OCI-LY3 (cell line): Measurements from ENCODE around the gene PIAS4.
A peak's percentile ranks its signal among the peaks of the same experiment; 100 is the strongest.

ENCODE experiments used
- H2AFZ ChIP-seq: fragments of 200-600, 300-600 bp; shearing (Covaris generic); 2 replicates; pipeline ENCODE4 v1.6.0; 2014; ENCODE audit warnings: antibody characterized with exemption, low read depth, low read length
- H3K27ac ChIP-seq: fragments of 200-600, 300-600 bp; sonication (generic); 2 replicates; pipeline ENCODE4 v1.5.1; 2014; ENCODE audit warnings: mild to moderate bottlenecking, low read length, moderate library complexity, mixed read lengths
- H3K27me3 ChIP-seq: fragments of 200-600, 300-600 bp; sonication (generic); 2 replicates; pipeline ENCODE4 v1.6.1; 2014; ENCODE audit warnings: low read depth, low read length, mixed read lengths
- H3K36me3 ChIP-seq: fragments of 200-600, 300-600 bp; sonication (generic); replicated peaks from 2 replicates; pipeline ENCODE3; 2014; ENCODE audit warnings: low read depth, low read length, mixed read lengths
- H3K4me1 ChIP-seq: fragments of 300-600, 200-600 bp; sonication (generic); 2 replicates; pipeline ENCODE4 v1.6.1; 2014; ENCODE audit warnings: low read length, mixed read lengths
- H3K4me2 ChIP-seq: fragments of 200-600, 300-600 bp; sonication (generic); 2 replicates; pipeline ENCODE4 v1.6.1; 2014; ENCODE audit warnings: low read length, mixed read lengths
- H3K4me3 ChIP-seq: fragments of 300-600, 200-600 bp; sonication (generic); 2 replicates; pipeline ENCODE4 v1.5.1; 2014; ENCODE audit warnings: antibody characterized with exemption, mild to moderate bottlenecking, low read length, moderate library complexity
- H3K79me2 ChIP-seq: fragments of 300-600, 200-600 bp; shearing (Covaris generic); 2 replicates; pipeline ENCODE4 v1.6.1; 2014; ENCODE audit warnings: mild to moderate bottlenecking, low read length, mixed read lengths
- H3K9ac ChIP-seq: fragments of 300-600, 200-600 bp; shearing (Covaris generic); 2 replicates; pipeline ENCODE4 v1.6.0; 2014; ENCODE audit warnings: mild to moderate bottlenecking, low read length, moderate library complexity
- H3K9me3 ChIP-seq: fragments of 200-600, 300-600 bp; shearing (Covaris generic); 2 replicates; pipeline ENCODE4 v1.6.1; 2014; ENCODE audit warnings: low read length, mixed read lengths; ENCODE audit not compliant: insufficient read depth
- H4K20me1 ChIP-seq: fragments of 200-600, 300-600 bp; sonication (generic); 2 replicates; pipeline ENCODE4 v1.6.1; 2016; ENCODE audit warnings: low read length, mixed read lengths; ENCODE audit not compliant: insufficient read depth
- EZH2phosphoT487 ChIP-seq: fragments of 200-600 bp; shearing (Covaris generic); IDR thresholded peaks from 2 replicates; pipeline ENCODE4 v1.6.1; 2018; ENCODE audit warnings: antibody characterized with exemption, mixed run types, low read depth
- TF ChIP-seq, protein P1 (sequence below): fragments of 200-600, 300-600 bp; sonication (generic); IDR thresholded peaks from 2 replicates; pipeline ENCODE4 v1.5.1; 2014; ENCODE audit warnings: antibody characterized with exemption, low read length, low read depth

Gene PIAS4

GRCh38 chr19:4061178-4061682 lies 53.7 kb downstream of the PIAS4 start:
- TF ChIP-seq EZH2phosphoT487: no peak
- TF ChIP-seq, protein P1, sequence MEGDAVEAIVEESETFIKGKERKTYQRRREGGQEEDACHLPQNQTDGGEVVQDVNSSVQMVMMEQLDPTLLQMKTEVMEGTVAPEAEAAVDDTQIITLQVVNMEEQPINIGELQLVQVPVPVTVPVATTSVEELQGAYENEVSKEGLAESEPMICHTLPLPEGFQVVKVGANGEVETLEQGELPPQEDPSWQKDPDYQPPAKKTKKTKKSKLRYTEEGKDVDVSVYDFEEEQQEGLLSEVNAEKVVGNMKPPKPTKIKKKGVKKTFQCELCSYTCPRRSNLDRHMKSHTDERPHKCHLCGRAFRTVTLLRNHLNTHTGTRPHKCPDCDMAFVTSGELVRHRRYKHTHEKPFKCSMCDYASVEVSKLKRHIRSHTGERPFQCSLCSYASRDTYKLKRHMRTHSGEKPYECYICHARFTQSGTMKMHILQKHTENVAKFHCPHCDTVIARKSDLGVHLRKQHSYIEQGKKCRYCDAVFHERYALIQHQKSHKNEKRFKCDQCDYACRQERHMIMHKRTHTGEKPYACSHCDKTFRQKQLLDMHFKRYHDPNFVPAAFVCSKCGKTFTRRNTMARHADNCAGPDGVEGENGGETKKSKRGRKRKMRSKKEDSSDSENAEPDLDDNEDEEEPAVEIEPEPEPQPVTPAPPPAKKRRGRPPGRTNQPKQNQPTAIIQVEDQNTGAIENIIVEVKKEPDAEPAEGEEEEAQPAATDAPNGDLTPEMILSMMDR: no peak
- no peak overlapping the region for H2AFZ ChIP-seq
- H3K9ac ChIP-seq: peak overlapping the region; percentile 41; the same call in 1 of the 2 replicates
- H3K4me1 ChIP-seq: peaks cover 46% of the 10 kb centered on the region
- peak overlapping the region; percentile 92 for H3K4me2 ChIP-seq
- peaks cover 91% of the 10 kb centered on the region for H3K79me2 ChIP-seq
- no peaks in the 10 kb centered on the region for H3K9me3 ChIP-seq
- no peaks in the 10 kb centered on the region for H3K27me3 ChIP-seq
- peaks cover 80% of the 10 kb centered on the region for H4K20me1 ChIP-seq
- peak overlapping the region; percentile 69 for H3K4me3 ChIP-seq
- peak overlapping the region; percentile 53 for H3K27ac ChIP-seq
- H3K36me3 ChIP-seq: peaks cover 28% of the 10 kb centered on the region

- Histone ChIP-seq H3K79me2 (peaks cover 89% of the 10 kb centered on the region), H3K27me3 (no peaks in the 10 kb centered on the region), H3K9me3 (no peaks in the 10 kb centered on the region), H3K27ac (peak overlapping the region; percentile 3; the same call in 1 of the 2 replicates), H3K4me2 (peak overlapping the region; percentile 92), H4K20me1 (peaks cover 78% of the 10 kb centered on the region), H3K4me1 (peaks cover 46% of the 10 kb centered on the region), H3K4me3 (peak overlapping the region; percentile 69), H2AFZ (no peak overlapping the region), H3K36me3 (peaks cover 28% of the 10 kb centered on the region), H3K9ac (0 out of 2 replicates have a peak overlapping the region, but pooled peaks have one; percentile 2)
- TF ChIP-seq, protein P1: no peak
- TF ChIP-seq EZH2phosphoT487: no peak
Observed at GRCh38 chr19:4061683-4062418, 54.3 kb downstream of the PIAS4 start.

- H3K79me2 ChIP-seq: peaks cover 81% of the 10 kb centered on the region
- no peak overlapping the region for H3K27ac ChIP-seq
- peak overlapping the region; percentile 87 for H3K4me3 ChIP-seq
- H3K4me1 ChIP-seq: peaks cover 46% of the 10 kb centered on the region
- no peak overlapping the region for H3K9ac ChIP-seq
- peak overlapping the region; percentile 92 for H3K4me2 ChIP-seq
- peaks cover 72% of the 10 kb centered on the region for H4K20me1 ChIP-seq
- no peak for TF ChIP-seq EZH2phosphoT487
- TF ChIP-seq, protein P1: no peak
- no peaks in the 10 kb centered on the region for H3K9me3 ChIP-seq
- no peak overlapping the region for H2AFZ ChIP-seq
- H3K36me3 ChIP-seq: peaks cover 24% of the 10 kb centered on the region
- no peaks in the 10 kb centered on the region for H3K27me3 ChIP-seq
Observed at GRCh38 chr19:4062419-4063368, 55.2 kb downstream of the PIAS4 start.
